Esophagus muscularis mucosa (tissue), 3 donors: ENCODE data around the gene UVRAG.

Experiments used
- POLR2AphosphoS5 ChIP-seq, 2 donors: sonication (generic); formaldehyde crosslinking; IDR thresholded peaks; one replicate each; pipeline ENCODE4 v1.6.1; 2017; ENCODE audit warnings: antibody characterized with exemption in 2 of 2
- TF ChIP-seq, protein P1 (sequence below), 3 experiments: fragments of 200-600 bp in 2 of 3; fragments of 450-650 bp in 1 of 3; sonication (generic) in 2 of 3; IDR thresholded peaks; one replicate each; pipeline ENCODE4 v1.5.1; 2017 to 2019; ENCODE audit warnings: antibody characterized with exemption in 3 of 3, mild to moderate bottlenecking in 2 of 3, moderate library complexity in 1 of 3

DNA sequence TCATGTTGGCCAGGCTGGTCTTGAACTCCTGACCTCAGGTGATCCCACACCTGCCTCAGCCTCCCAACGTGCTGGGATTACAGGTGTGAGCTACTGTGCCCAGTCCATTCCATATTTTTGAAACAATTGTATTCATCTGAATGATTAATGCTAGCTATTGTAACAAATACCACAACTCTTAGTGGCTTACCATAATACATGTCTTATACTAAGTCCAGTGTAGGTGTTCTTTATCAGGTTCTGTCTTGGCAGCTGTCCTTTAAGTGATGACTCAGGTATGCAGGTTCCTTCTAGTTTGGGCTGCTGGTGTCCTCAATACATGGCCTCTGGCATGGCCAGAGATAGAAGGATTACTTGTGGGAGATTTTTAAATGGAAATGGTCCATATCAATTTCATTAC lies 39.0 kb downstream of the UVRAG start:
- TF ChIP-seq, protein P1, sequence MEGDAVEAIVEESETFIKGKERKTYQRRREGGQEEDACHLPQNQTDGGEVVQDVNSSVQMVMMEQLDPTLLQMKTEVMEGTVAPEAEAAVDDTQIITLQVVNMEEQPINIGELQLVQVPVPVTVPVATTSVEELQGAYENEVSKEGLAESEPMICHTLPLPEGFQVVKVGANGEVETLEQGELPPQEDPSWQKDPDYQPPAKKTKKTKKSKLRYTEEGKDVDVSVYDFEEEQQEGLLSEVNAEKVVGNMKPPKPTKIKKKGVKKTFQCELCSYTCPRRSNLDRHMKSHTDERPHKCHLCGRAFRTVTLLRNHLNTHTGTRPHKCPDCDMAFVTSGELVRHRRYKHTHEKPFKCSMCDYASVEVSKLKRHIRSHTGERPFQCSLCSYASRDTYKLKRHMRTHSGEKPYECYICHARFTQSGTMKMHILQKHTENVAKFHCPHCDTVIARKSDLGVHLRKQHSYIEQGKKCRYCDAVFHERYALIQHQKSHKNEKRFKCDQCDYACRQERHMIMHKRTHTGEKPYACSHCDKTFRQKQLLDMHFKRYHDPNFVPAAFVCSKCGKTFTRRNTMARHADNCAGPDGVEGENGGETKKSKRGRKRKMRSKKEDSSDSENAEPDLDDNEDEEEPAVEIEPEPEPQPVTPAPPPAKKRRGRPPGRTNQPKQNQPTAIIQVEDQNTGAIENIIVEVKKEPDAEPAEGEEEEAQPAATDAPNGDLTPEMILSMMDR (IDR thresholded peaks at IDR 0.05) = no peak
- TF ChIP-seq POLR2AphosphoS5 (IDR thresholded peaks at IDR 0.05) = no peak
